Heart left ventricle (tissue), 13 donors: ENCODE results near the gene DSC3.
"Not testable (repeated sequence)": the region's sequence is repeated elsewhere in the genome, so short reads cannot be mapped to it uniquely, and the experiment has no call there.

Experiments used
- CTCF ChIP-seq, 12 donors: fragments of 200-600 bp; sonication (generic) in 4 of 12; IDR thresholded peaks; one replicate each; pipeline versions ENCODE4 v1.5.0 to v1.8.0; 2018 to 2022; ENCODE audit warnings: antibody characterized with exemption in 12 of 12, mild to moderate bottlenecking in 5 of 12
- POLR2A ChIP-seq, 2 donors: fragments of 450-650 bp; IDR thresholded peaks; one replicate each; pipeline ENCODE4 v1.6.1; 2017; ENCODE audit warnings: antibody characterized with exemption in 2 of 2, mild to moderate bottlenecking in 2 of 2, moderate library complexity in 2 of 2
- donor health status: ischemic (EF 13 %, LVEDD 7.1; RV severe dilation, severe dysfunction).
- donor health status: DM: no; HTN: yes; CAD: no.
- donor health status: DM: no; HTN: no; CAD: no.
- donor health status: ischemic (EF 25% LVEDD 6.9; RV normal size, moderate dysfunction).
- donor health status: ischemic (EF 25% LVEDD 5.7; RV mildly dilated, moderate dysfunction).
- donor health status: ischemic (EF 35%, LVEDD 5.7; RV mildly dilated, moderate dysfunction).
- donor health status: nonischemic (EF 11% LVEDD 7.7; RV severe dilation, severe dysfunction).
- donor health status: DM: yes; HTN: yes; CAD: no.
- donor health status: PGD.
- donor health status: ischemic (EF 29% LVEDD 5.4; RV normal size, mild dysfunction).
- donor health status: nonischemic (EF 23%, LVEDD 6.1; RV moderate dilation, normal function).

DNA sequence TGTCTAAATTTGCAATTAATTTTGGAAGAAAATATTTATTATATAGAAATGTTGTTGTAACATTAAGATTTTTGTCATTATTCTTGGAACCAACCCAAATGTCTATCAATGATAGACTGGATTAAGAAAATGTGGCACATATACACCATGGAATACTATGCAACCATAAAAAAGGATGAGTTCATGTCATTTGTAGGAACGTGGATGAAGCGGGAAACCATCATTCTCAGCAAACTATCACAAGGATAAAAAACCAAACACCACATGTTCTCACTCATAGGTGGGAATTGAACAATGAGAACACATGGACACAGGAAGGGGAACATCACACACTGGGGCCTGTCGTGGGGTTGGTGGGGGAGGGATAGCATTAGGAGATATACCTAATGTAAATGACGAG, 64.5 kb downstream of the DSC3 start:
- not testable (repeated sequence) for TF ChIP-seq CTCF, POLR2A (IDR thresholded peaks at IDR 0.05)
